Coronary artery (tissue), 2 donors: ENCODE data around the gene EFCAB14.
A peak's percentile ranks its signal among the peaks of the same experiment; 100 is the strongest.
"Not testable (repeated sequence)": the region's sequence is repeated elsewhere in the genome, so short reads cannot be mapped to it uniquely, and the experiment has no call there.

Experiments used
- DNase-seq: peaks from one replicate; pipeline ENCODE4 v3.0.0-alpha.2; 2017; ENCODE audit warnings: low spot score
- H3K27ac ChIP-seq, 2 donors: fragments of 200-600 bp; sonication (generic); one replicate each; pipeline ENCODE4 v1.5.1; 2016 to 2019
- H3K4me3 ChIP-seq: fragments of 200-600 bp; sonication (generic); 2 replicates; pipeline ENCODE4 v1.5.1; 2016; ENCODE audit warnings: mild to moderate bottlenecking, moderate library complexity
- CTCF ChIP-seq: fragments of 200-600 bp; sonication (generic); IDR thresholded peaks from one replicate; pipeline ENCODE4 v1.5.1; 2019; ENCODE audit warnings: antibody characterized with exemption

EFCAB14 gene

DNA sequence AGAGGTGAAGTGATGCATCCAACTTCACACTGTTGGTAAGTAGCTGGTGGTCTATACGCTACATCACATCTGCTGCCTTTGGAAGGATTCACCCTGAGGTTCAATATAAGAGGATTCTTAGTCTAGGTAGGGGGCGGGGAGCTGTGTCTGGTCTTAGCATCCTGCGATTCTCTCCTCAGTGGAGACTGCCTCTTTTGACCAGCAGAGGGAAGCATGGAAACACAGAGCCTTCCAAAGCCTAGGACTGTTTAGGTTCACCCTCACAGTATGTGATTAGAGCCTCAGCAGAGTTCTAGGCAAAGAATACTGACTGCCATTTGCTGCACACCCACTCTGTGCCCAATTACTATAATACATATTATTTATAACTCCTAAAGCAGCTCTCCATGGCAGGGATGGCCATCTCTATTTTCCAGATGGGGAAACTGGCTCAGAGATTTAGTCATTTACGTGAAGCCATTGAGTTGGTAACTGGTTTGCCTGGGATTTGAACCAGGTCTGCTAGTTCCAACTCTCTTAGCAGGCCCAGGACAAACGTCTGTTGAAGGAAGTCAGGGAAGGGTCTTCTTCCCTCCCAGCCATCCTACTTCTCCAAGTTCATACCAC, 28.9 kb upstream of the EFCAB14 start:
- H3K27ac ChIP-seq: no peak overlapping the region
- no peak for DNase-seq
- no peak for TF ChIP-seq CTCF

GRCh38 chr1:46742069-46742468, 23.2 kb upstream of the EFCAB14 start:
- no peak overlapping the region for H3K4me3 ChIP-seq
- DNase-seq: no peak
- no peak overlapping the region for H3K27ac ChIP-seq
- TF ChIP-seq CTCF: no peak

More for the DNA sequence above, 28.9 kb upstream of the EFCAB14 start:
- no peak overlapping the region for H3K4me3 ChIP-seq

DNA sequence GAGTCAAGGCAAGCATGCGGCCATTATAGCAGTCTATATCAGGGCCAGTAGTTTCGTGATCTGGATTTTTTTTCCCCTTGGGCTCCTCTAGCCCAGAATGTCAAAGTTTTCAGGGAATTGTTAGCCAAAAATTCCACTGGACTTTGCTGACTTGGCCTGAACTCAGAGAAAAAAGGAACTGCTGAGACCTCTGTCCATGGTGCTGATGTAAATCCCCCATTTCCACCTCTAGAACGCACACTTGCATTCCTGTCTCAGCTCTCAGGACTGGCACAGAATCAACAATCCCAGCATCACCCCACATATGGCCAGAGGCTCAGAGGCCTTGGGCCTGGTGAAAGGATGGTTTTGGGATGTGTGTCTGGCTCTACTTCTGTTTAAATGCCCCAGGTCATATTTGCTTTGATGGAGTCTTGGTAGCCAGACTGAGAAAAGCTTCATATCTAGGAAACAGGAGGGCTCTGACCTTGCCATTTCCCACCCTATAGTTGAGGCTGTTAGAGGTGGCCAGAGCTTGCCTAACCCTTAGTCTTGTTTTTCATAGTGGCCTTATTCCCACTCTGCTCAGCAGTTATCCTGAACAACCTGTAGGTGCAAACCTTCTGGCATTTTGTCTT, 16.9 kb upstream of the EFCAB14 start:
- H3K27ac ChIP-seq: no peak overlapping the region
- TF ChIP-seq CTCF: no peak
- no peak for DNase-seq
- no peak overlapping the region for H3K4me3 ChIP-seq

DNA sequence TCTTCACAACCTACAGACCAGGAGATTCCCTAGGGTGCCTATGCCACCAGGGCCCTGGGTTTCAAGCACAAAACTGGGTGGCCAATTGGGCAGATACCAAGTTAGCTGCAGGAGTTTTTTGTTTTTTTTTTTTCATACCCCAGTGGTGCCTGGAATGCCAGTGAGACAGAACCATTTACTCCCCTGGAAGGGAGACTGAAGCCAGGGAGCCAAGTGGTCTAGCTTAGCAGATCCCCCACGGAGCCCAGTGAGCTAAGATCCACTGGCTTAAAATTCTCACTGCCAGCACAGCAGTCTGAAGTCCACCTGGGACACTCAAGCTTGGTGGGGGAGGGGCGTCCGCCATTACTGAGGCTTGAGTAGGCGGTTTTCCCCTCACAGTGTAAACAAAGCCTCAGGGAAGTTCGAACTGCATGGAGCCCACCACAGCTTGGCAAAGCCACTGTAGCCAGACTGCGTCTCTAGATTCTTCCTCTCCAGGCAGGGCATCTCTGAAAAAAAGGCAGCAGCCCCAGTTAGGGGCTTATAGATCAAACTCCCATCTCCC, 9.5 kb upstream of the EFCAB14 start:
- H3K27ac ChIP-seq, DNase-seq, H3K4me3 ChIP-seq: not testable (repeated sequence)

DNA sequence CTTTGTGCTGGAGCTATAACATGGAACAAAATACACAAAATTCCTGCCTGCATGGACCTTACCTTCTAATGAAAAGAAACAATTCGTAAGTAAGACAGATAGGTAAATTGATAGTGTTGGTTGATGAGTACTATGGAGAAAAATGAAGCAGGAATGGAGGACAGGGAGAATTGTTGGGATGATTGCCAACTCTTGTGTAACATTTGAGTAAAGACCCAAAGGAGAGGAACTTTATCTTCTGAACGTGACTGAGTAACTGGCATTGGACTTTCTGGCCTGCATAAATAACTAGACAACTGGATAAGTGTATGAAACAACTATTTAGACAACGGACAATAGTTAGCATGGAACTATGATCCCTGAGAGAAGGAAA, 6.8 kb upstream of the EFCAB14 start:
- no peak for TF ChIP-seq CTCF
- DNase-seq: no peak
- Histone ChIP-seq H3K4me3 (no peak overlapping the region), H3K27ac (no peak overlapping the region)

DNA sequence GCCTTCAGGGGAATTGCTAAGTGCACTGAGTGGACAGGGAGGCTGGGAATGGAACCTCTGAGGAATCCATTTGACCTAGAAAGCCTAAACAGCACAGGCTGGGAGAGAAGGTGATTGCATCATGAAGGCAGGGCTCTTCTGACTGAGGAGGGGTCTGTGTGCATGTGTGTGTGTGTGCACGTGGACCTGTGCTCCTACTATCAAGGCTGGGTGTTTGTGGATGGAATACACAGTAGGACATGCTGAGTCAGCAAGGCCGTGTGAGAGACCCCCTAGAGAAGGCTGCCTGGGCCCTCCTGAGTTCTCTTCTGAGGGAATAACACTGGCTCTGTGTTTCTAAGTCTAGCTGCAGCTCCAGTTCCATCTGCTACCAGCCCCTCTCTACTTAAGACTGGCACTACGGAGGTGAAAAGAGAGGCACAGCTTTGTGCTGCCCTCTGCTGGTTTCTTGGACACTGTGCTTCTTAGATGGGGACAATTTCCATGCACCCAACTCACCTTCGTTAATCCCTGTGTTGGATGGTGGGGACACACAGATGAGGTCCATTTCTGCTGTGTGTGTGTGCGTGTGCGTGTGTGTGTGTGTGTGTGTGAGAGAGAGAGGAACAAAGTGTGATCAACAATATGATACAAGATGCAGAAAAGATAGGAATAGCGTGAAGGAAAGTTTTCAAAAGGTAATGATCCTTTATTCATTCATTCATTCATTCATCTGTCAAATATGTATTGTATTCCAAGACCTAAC, 6.2 kb upstream of the EFCAB14 start:
- Histone ChIP-seq H3K27ac (no peak overlapping the region), H3K4me3 (no peak overlapping the region)
- TF ChIP-seq CTCF: peak; percentile 74
- no peak for DNase-seq

DNA sequence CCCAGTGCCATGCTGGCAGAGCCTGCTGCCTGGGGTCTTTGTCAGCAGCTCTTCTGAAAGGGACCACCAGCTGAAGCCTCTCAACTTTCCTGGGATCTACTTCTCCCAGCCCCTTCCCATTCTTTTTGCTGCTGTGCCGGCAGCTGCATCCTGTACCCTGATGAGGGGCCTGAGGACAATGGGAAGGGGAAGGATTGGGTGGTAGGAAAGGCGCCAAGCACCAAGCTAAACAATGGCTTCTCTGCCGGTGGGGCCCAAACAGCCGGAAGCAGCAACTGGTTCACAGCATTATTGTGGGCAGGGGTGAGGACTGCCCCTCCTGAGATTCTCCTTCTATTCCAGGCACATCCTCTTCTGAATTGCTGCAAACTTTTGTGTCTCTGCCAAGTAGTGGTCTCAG, 5.0 kb upstream of the EFCAB14 start:
- no peak for DNase-seq
- no peak for TF ChIP-seq CTCF
- no peak overlapping the region for H3K4me3 ChIP-seq
- no peak overlapping the region for H3K27ac ChIP-seq
